Muscle of arm (tissue), 14 donors: Measurements from ENCODE around the gene CT45A10. TPM values are rescaled to one million over a fixed set of nuclear protein-coding genes. Genes with fewer than 3 reads are reported as not detected.
"Not testable (repeated sequence)": the region's sequence is repeated elsewhere in the genome, so short reads cannot be mapped to it uniquely, and the experiment has no call there.

ENCODE experiments used
- DNase-seq: peaks from one replicate; pipeline ENCODE4 v3.0.0-alpha.2; 2013
- long read RNA-seq, 11 donors: transcript quantifications; one replicate each; lab custom pipeline, GENCODE V29; 2026
- polyA plus RNA-seq, 12 donors: library from polyadenylated mRNA; unstranded; fragments of 120-200 nt; gene quantifications; one replicate each; pipeline ENCODE4 v1.2.1, GENCODE V29; 2013; ENCODE audit not compliant: insufficient read length in 12 of 12

The CT45A10 gene, protein sequence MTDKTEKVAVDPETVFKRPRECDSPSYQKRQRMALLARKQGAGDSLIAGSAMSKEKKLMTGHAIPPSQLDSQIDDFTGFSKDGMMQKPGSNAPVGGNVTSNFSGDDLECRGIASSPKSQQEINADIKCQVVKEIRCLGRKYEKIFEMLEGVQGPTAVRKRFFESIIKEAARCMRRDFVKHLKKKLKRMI
- not detected for polyA plus RNA-seq
- long read RNA-seq, donor 1, result 0 reads
- long read RNA-seq, donor 2, result 0 reads
- long read RNA-seq, donor 3, result 0 reads
- long read RNA-seq, donor 4, result 0 reads
- long read RNA-seq, donor 5, result 0 reads
- long read RNA-seq, donor 6, result 0 reads
- long read RNA-seq, donor 7, result 0 reads
- long read RNA-seq, donor 8, result 0 reads
- long read RNA-seq, donor 9, result 0 reads
- long read RNA-seq, donor 10, result 0 reads
- long read RNA-seq, donor 11, result 0 reads

DNA sequence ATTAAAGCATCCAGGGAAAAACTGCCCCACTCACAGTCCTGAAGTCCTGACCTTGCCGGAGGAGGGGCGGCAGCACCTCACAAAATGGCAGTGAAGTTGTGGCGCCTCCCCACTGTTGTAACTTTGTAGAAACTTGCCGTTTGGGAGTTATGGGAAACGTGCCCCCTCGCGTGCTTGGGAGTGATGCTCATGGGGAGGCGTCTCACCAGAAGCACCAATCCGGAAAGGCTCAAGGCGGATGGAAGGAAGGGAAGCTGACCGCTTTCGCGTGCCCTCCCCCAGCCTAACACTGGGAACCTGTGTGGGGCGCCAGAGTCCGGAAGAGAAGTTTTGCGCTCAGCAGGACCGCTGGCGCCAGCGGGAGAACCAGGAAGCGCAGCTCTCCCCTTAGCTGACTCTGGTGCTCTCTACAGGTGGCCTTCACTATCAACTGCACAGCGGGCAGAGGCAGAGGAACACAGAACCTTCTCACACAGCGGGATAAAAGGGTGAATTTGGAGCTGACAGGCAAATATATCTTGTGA is at the start of gene CT45A10, which contains the start of gene SAGE1:
Gene CT45A10 (minus strand): TSS at position 151 of the 524 bp plus-strand sequence. CDS start 8,100 bp downstream, outside the sequence.
Gene SAGE1 (plus strand): TSS at position 423 of the 524 bp plus-strand sequence. CDS start 2,527 bp downstream, outside the sequence.
- no peak for DNase-seq

DNA sequence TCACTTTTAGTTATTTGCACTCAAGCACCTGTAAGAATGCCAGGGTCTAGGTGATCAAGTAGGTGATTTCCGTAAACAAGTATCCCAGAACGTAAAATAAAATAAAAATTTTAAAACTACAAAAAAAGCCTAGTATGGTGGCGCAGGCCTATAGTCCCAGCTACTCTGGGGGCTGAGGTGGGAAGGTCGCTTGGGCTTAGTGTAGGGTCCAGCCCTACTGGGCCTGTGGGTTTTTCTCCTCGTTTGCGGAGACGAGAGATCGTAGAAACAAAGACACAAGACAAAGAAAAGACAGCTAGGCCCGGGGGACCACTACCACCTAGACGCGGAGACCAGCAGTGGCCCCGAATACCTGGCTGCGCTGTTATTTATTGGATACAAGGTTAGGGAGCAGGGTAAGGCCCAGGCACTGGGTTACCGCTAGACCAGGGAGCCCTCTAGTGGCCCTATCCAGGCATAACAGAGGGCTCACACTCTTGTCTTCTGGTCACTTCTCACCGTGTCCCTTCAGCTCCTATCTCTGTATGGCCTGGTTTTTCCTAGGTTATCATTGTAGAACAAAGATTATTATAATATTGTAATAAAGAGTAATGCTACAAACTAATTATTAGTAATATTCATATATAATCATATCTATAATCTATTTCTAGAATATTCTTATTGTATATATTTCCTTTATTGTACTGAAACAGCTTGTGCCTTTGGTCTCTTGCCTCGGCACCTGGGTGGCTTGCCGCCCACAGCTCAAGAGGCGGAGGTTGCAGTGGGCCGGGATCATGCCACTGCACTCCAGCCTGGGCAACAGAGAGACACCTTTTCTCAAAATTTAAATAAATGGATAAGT is 38.6 kb upstream of the CT45A10 start:
- peak; percentile 20 for DNase-seq

DNA sequence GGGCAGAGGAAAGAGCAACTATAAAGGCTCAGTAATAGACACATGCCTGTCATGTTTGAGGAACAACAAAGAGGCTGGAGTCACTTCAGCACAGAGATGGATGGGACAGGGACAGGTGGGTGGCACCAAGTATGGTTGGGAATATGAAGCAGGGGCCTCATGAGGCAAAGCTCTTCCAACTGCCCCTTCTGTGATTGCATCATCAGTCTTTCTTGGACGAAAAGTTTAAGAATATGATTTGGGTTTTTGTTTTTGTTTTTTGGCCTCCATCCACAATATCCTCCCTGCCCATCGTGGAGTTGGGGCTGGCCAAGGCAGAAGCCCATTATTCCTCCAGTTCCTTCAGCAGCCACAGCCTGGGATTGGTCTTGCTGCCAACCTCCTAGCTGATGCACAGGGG is 34.7 kb upstream of the CT45A10 start:
- DNase-seq, result no peak

DNA sequence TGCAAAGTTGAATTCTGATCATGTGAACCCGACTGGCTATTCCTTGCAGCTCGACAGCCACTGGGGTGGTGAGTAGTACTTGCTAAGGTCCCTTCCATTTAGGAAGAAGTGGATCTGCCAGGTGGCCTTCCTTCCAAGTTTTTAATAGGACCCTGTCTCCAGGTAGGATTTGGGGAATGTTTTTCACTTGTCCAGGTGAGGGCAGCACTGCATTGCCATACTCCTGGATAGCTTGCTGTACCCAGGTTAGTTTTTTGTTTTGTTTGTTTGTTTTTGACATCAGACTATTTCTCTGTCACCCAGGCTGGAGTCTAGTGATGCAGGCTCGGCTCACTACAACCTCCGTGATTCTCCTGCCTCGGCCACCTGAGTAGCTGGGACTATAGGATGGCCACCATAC is 30.1 kb upstream of the CT45A10 start:
- no peak for DNase-seq

DNA sequence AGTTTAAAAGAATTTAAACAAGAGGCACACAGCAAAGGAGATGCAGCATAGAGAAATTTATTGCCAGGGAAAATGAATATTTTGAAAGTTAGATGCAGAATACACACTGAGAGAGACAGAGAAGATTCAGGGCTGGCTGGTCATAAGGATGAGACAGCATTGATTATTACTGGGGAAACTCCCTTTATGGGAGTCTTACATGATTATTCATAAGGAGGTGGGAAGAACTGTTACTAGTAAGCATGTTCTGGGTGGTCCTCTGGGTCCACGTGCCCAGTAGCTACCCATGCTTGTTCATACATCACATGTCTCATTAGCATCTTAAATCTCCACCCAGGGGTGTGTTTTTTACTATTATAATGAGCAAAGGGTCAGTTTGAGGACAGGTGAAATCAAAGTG is 27.3 kb upstream of the CT45A10 start:
- not testable (repeated sequence) for DNase-seq

DNA sequence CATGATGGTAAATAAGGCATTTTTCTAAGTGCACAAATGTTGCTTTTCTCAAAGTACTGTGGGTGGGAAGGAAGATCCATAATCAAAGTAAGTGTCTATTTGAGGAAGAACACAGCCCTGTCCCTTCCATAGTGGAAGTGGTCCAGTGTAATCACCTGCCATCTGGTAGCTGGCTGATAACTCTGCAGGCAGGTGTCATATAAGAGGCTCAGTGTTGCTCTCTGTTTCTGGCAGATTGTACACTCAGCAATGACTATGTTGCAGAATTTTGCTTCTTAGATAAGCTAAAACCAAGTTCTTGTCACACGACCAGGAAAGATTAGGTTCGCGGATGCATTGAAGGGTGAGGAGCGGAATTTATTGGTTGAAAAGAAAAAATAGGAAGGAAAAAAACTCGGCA is 21.2 kb upstream of the CT45A10 start:
- DNase-seq, result no peak

DNA sequence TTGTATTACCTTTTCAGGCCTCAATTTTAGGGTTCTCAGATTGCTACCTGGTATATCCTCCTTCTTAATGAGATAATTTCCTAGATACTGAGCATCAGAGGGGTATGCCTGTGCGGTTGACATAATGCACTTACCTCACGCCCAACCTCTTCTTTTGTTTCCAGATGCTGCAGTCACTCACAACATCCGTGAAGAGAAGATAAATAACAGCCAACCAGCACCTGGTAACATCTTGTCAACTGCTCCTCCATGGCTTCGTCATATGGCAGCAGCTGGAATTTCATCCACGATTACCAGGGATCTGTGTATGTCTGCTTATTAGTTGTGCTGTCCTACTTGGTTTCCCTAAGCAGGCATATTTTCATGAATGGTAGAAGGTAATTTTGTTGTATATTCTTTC is 17.0 kb upstream of the CT45A10 start:
- no peak for DNase-seq

DNA sequence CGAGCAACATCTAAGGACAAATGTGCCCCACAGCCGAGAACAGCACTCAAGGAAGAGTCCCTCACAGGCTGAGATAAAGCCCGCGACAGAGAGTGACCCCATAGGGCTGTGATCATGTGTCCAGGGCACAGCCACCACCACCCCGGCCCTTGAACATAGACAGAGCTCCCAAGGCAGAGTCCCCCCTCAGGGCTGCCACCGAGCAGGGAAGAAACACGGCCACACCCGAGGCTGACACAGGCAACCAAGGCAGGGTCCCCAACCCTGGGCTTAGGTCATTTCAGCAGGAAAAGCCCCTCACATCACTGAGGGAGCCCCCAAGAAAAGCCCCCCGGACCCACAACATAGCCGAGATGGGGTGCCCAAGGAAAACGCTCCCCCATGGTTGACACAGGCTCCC is 463 bp downstream of the CT45A10 start:
- DNase-seq, result no peak

DNA sequence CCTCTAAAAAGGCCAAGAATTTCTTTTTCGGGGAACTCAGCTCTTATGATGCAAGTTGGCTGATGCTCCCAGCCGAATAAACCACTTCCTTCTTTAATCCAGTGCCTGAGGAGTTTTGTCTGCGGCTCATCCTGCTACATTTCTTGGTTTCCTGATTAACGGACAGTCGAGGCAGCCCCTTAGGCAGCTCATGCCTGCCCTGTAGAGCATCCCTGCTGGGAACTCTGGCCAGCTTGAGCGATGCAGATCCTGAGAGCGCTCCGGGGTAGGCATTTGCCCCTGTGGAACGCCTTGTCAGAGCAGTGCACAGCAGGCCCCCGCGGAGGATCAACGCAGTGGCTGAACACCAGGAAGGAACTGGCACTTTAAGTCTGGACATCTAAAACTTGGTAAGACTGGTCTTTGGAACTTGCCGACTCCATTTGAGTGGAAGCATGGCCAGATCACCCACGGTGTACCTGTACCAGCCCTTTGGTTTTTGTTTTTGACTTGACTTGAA is 3.1 kb downstream of the CT45A10 start:
- DNase-seq, result no peak

DNA sequence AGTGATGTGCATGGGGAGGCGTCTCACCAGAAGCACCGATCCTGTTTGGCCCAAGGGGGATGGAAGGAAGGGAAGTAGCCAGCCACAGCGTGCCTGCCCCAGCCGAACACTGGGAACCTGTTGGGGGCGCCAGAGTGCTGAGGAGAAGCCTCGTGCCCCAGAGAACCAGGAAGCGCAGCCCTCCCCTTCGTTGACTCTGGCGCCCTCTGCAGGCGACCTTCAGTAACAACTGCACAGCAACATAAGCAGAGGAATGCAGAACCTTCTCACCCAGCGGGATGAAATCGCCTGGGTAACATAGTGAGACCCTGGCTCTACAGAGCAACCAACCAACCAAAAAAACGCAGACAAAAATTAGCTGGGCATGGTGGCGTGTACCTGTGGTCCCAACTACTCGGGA is 4.3 kb downstream of the CT45A10 start:
- DNase-seq, result not testable (repeated sequence)

DNA sequence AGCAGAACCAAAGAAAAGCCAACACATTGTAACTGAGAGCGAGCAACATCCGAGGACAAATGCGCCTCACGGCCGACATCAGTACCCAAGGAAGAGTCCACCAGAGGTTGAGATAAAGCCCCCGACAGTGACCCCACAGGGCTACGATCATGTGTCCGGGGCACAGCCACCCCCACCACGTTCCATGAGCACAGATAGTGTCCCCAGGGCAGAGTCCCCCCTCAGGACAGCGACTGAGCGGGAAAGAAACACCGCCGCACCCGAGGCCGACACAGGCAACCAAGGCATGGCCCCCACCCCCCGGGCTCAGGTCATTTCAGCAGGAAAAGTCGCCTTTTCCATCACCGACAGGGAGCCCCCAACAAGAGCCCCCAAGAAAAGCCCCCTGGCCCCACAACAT is 5.0 kb downstream of the CT45A10 start:
- DNase-seq, result not testable (repeated sequence)

DNA sequence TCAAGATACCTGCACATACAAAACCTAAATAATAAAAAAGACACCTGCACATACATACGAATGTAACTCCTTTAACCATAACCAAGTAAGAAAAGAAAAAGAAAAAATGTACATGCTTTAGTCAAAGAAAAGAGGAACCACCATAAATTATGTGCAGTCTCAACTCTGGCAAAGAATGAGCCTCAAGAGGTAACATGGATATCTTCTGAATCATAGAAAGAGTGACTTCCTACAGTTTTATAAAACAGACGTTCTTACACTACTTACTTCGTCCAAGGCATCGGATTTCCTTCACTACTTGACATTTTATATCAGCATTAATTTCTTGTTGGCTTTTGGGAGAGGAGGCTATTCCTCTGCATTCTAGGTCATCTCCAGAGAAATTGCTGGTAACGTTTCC is 10.5 kb downstream of the CT45A10 start:
- not testable (repeated sequence) for DNase-seq

DNA sequence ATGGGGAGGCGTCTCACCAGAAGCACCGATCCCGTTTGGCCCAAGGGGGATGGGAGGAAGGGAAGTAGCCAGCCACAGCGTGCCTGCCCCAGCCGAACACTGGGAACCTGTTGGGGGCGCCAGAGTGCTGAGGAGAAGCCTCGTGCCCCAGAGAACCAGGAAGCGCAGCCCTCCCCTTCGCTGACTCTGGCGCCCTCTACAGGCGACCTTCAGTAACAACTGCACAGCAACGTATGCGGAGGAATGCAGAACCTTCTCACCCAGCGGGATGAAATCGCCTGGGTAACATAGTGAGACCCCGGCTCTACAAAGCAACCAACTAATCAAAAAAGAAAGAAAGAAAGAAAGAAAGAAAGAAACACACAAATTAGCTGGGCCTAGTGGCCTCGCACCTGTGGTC is 21.5 kb downstream of the CT45A10 start, which contains the start of gene CT45A9:
Gene CT45A9 (minus strand): TSS at position 101 of the 400 bp plus-strand sequence. CDS start 3,751 bp downstream, outside the sequence.
- DNase-seq, result not testable (repeated sequence)

DNA sequence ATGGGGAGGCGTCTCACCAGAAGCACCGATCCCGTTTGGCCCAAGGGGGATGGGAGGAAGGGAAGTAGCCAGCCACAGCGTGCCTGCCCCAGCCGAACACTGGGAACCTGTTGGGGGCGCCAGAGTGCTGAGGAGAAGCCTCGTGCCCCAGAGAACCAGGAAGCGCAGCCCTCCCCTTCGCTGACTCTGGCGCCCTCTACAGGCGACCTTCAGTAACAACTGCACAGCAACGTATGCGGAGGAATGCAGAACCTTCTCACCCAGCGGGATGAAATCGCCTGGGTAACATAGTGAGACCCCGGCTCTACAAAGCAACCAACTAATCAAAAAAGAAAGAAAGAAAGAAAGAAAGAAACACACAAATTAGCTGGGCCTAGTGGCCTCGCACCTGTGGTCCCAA is 38.8 kb downstream of the CT45A10 start, which contains the start of gene CT45A8:
Gene CT45A8 (minus strand): TSS at position 101 of the 400 bp plus-strand sequence. CDS start 3,755 bp downstream, outside the sequence.
- DNase-seq, result not testable (repeated sequence)

DNA sequence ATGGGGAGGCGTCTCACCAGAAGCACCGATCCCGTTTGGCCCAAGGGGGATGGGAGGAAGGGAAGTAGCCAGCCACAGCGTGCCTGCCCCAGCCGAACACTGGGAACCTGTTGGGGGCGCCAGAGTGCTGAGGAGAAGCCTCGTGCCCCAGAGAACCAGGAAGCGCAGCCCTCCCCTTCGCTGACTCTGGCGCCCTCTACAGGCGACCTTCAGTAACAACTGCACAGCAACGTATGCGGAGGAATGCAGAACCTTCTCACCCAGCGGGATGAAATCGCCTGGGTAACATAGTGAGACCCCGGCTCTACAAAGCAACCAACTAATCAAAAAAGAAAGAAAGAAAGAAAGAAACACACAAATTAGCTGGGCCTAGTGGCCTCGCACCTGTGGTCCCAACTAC is 56.1 kb downstream of the CT45A10 start, which contains the start of gene CT45A7:
Gene CT45A7 (minus strand): TSS at position 101 of the 400 bp plus-strand sequence. CDS start 3,747 bp downstream, outside the sequence.
- not testable (repeated sequence) for DNase-seq

Other genes starting within 250 kb of the CT45A10 start
- under 1 TPM in 4 of 12 donors, not detected in 8; 0.34 to 0.70 (median 0.58) TPM for gene CT45A1, start 179.8 kb downstream of the CT45A10 start, polyA plus RNA-seq
- gene CT45A3, start 125.3 kb downstream of the CT45A10 start, polyA plus RNA-seq, result 1 to 10 TPM in 3 of 12 donors, under 1 TPM in 4, not detected in 5; 0.28 to 2.7 (median 0.45) TPM
- gene CT45A5, start 107.9 kb downstream of the CT45A10 start, polyA plus RNA-seq, result 1 to 10 TPM in 1 of 12 donors, under 1 TPM in 1, not detected in 10; 0.44 to 1.8 TPM
- gene CT45A6, start 90.7 kb downstream of the CT45A10 start, polyA plus RNA-seq, result under 1 TPM in 2 of 12 donors, not detected in 10; 0.27 to 0.40 TPM
- not detected for gene CT45A2, start 73.4 kb downstream of the CT45A10 start, polyA plus RNA-seq
- 1 to 10 TPM in 1 of 12 donors, under 1 TPM in 1, not detected in 10; 0.75 to 1.7 TPM for gene CT45A7, start 56.2 kb downstream of the CT45A10 start, polyA plus RNA-seq
- not detected for gene CT45A8, start 38.9 kb downstream of the CT45A10 start, polyA plus RNA-seq
- gene CT45A9, start 21.6 kb downstream of the CT45A10 start, polyA plus RNA-seq, result not detected
- not detected for gene SAGE1, start 272 bp upstream of the CT45A10 start, polyA plus RNA-seq
- gene MMGT1, start 80.5 kb upstream of the CT45A10 start, polyA plus RNA-seq, result 10 to 100 TPM in 11 of 12 donors, not detected in 1; 18.3 to 23.6 (median 20.5) TPM
- 10 to 100 TPM in 3 of 12 donors, 1 to 10 TPM in 8, not detected in 1; 8.3 to 11.9 (median 9.6) TPM for gene SLC9A6, start 92.0 kb upstream of the CT45A10 start, polyA plus RNA-seq